Cardiac muscle cell (in vitro differentiated cells and primary cell): ENCODE results near the gene TEX14. TPM values are rescaled to one million over a fixed set of nuclear protein-coding genes. Genes with fewer than 3 reads are reported as not detected.

ENCODE experiments used
- DNase-seq, 2 donors: peaks; one replicate each; pipeline versions ENCODE4 v3.0.0 to v3.0.0-alpha.2; 2010 to 2017; ENCODE audit warnings: low read depth in 1 of 2, low spot score in 1 of 2
- H3K27ac ChIP-seq: fragments of 200-600 bp; sonication (generic); 2 replicates; pipeline ENCODE4 v1.5.1; 2016
- H3K27me3 ChIP-seq: fragments of 200-600 bp; sonication (generic); 2 replicates; pipeline ENCODE4 v1.6.0; 2016; ENCODE audit warnings: control low read depth
- H3K36me3 ChIP-seq: fragments of 200-600 bp; sonication (generic); 2 replicates; pipeline ENCODE4 v1.5.1; 2016; ENCODE audit warnings: control low read depth
- H3K4me1 ChIP-seq: fragments of 200-600 bp; sonication (generic); 2 replicates; pipeline ENCODE4 v1.8.1; 2017; ENCODE audit warnings: low read depth, mild to moderate bottlenecking, mixed run types
- H3K4me3 ChIP-seq: fragments of 200-600 bp; sonication (generic); 2 replicates; pipeline ENCODE4 v1.5.1; 2016; ENCODE audit warnings: mild to moderate bottlenecking
- H3K9me3 ChIP-seq: fragments of 200-600 bp; sonication (generic); 2 replicates; pipeline ENCODE4 v1.5.1; 2017; ENCODE audit warnings: low read depth, mild to moderate bottlenecking, control low read depth
- polyA plus RNA-seq: library from polyadenylated mRNA; unstranded; fragments of >200 nt; fragmentation: Nextera tagmentation; extraction: Ambion mirVana; gene quantifications from 2 replicates; pipeline ENCODE4 v1.2.1, GENCODE V29; 2016
- total RNA-seq: library from RNA; depleted of rRNA; stranded (reverse); fragments of >200 nt; gene quantifications from 2 replicates; pipeline ENCODE4 v1.2.3, GENCODE V29; 2016
- TF ChIP-seq, protein P1 (sequence below): IDR thresholded peaks from 2 replicates; pipeline ENCODE4 v1.5.1; 2012; ENCODE audit warnings: low read depth, mild to moderate bottlenecking, low read length

TEX14 gene
- total and polyA plus RNA-seq, 2 experiments from 2014 or later: 0.32 to 0.60 TPM

DNA sequence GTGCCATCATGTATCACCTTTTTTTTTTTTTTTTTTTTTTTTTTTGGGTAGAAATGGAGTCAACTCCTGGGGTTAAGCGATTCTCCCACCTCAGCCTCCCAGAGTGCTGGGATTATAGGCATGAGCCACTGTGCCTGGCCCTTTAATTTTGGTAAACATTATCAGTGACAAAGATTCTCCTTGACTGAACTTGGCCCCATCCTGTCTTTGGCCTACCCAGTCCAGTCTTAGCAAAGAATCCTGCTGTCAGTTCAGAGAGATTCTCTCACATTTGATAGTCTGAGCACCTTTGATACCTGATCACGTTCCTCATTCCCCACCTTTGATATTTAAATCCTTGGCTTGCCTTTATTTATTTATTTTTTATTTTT is 12.1 kb upstream of the TEX14 start:
- Histone ChIP-seq H3K36me3 (no peaks in the 10 kb centered on the region), H3K9me3 (no peaks in the 10 kb centered on the region), H3K4me1 (peaks cover 7% of the 10 kb centered on the region), H3K4me3 (no peak overlapping the region), H3K27me3 (no peaks in the 10 kb centered on the region), H3K27ac (no peak overlapping the region)
- DNase-seq: no peak
- TF ChIP-seq, protein P1, sequence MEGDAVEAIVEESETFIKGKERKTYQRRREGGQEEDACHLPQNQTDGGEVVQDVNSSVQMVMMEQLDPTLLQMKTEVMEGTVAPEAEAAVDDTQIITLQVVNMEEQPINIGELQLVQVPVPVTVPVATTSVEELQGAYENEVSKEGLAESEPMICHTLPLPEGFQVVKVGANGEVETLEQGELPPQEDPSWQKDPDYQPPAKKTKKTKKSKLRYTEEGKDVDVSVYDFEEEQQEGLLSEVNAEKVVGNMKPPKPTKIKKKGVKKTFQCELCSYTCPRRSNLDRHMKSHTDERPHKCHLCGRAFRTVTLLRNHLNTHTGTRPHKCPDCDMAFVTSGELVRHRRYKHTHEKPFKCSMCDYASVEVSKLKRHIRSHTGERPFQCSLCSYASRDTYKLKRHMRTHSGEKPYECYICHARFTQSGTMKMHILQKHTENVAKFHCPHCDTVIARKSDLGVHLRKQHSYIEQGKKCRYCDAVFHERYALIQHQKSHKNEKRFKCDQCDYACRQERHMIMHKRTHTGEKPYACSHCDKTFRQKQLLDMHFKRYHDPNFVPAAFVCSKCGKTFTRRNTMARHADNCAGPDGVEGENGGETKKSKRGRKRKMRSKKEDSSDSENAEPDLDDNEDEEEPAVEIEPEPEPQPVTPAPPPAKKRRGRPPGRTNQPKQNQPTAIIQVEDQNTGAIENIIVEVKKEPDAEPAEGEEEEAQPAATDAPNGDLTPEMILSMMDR: no peak

DNA sequence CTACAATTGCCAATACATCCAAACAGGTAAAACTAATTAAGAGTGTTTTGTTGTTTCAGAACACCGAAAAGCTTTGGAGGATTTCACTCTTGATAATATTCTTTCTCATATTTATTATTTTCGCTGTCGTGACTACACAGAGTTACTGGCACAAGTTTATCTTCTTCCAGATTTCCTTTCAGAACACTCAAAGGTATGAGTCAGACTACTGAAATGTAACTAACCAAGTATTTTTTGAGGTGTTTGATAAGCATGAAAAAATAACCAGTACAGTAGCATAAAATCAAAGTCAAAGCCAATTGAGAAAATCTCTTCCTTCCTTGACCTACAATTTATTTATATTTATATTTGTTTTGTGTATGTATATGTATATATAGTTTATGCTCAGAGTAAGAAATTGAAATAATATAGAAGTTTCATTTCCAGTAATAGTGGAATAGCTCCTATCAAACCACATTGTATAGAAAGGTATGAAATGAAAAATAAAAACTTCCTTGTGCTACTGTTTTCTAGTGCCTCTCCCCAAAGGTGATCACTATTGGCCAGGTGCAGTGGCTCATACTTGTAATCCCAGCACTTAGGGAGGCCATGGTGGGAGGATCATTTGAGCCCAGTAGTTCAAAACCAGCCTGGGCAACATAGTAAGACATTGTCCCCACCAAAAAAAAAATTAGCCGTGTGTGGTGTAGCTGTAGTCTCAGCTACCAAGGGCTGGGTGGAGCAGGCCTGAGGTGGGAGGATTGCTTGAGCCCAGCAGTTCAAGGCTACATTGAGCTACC is 11.5 kb upstream of the TEX14 start:
- Histone ChIP-seq H3K27ac (no peak overlapping the region), H3K27me3 (no peaks in the 10 kb centered on the region), H3K4me1 (peaks cover 7% of the 10 kb centered on the region), H3K36me3 (no peaks in the 10 kb centered on the region), H3K9me3 (no peaks in the 10 kb centered on the region), H3K4me3 (no peak overlapping the region)
- peak in 1 of 2 donors; percentile 78 for DNase-seq
- TF ChIP-seq, protein P1: no peak

DNA sequence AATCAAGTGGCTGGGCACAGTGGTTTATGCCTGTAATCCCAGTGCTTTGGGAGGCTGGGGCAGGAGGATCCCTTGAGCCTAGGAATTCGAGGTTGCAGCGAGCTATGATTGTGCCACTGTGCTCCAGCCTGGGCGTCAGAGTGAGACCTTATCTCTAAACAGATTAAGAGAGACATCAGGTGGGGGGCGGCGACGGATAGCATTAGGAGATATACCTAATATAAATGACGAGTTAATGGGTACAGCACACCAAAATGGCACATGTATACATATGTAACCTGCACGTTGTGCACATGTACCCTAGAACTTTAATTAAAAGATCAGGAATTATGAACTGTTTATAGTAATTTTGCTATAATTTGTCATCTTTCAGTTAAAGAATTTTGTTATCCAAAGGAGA is 10.9 kb upstream of the TEX14 start:
- TF ChIP-seq, protein P1: no peak

DNA sequence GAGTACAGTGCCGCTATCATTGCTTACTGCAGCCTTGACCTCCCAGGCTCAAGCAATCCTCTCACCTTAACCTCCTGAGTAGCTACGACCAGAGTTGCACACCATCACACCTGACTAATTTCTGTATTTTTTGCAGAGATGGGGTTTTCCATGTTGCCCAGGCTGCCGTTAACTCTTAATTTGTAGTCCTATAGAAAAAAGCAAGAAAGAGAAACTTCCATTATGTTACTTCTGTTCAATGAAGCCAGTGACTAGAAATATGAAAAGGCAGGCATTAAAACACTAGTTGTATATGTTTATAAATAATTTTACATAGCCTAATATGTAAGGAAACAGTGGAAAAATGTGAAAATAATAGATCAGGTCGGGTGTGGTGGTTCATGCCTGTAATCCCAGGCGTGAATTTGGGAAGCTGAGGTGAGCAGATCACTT is 10.2 kb upstream of the TEX14 start:
- no peaks in the 10 kb centered on the region for H3K9me3 ChIP-seq
- TF ChIP-seq, protein P1: no peak
- no peaks in the 10 kb centered on the region for H3K27me3 ChIP-seq
- no peak overlapping the region for H3K4me3 ChIP-seq
- no peak for DNase-seq
- H3K36me3 ChIP-seq: no peaks in the 10 kb centered on the region
- peaks cover 7% of the 10 kb centered on the region for H3K4me1 ChIP-seq
- H3K27ac ChIP-seq: no peak overlapping the region

More for the DNA sequence above, 10.9 kb upstream of the TEX14 start:
- H3K4me3 ChIP-seq: no peak overlapping the region
- peaks cover 7% of the 10 kb centered on the region for H3K4me1 ChIP-seq
- H3K36me3 ChIP-seq: no peaks in the 10 kb centered on the region
- no peaks in the 10 kb centered on the region for H3K9me3 ChIP-seq
- H3K27me3 ChIP-seq: no peaks in the 10 kb centered on the region
- DNase-seq: peak in 1 of 2 donors; percentile 27
- no peak overlapping the region for H3K27ac ChIP-seq

DNA sequence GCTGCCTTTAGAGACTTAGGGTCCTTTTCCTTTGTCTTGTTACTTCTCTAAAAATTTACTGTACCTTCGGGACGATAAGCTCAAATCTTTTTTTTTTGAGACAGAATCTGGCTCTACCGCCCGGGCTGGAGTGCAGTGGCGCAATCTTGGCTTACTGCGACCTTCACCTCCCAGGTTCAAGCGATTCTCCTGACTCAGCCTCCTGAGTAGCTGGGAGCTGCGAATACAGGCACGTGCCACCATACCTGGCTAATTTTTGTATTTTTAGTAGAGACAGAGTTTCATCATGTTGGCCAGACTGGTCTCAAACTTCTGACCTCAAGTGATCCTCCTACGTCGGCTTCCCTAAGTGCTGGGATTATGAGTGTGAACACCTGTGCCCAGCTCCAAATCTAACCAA is 7.9 kb upstream of the TEX14 start:
- no peaks in the 10 kb centered on the region for H3K27me3 ChIP-seq
- H3K4me1 ChIP-seq: no peaks in the 10 kb centered on the region
- H3K4me3 ChIP-seq: no peak overlapping the region
- H3K27ac ChIP-seq: no peak overlapping the region
- TF ChIP-seq, protein P1: no peak
- DNase-seq: no peak
- H3K9me3 ChIP-seq: no peaks in the 10 kb centered on the region
- H3K36me3 ChIP-seq: no peaks in the 10 kb centered on the region
